K562 (cell line): ENCODE data around the gene HCCS. TPM values are rescaled to one million over a fixed set of nuclear protein-coding genes. Genes with fewer than 3 reads are reported as not detected.

Experiments
- ATAC-seq: fragments of 200-7000 bp; cut with Tn5 transposase; 3 replicates; pipeline ENCODE4 v1.9.1; 2020; ENCODE audit warnings: moderate library complexity
- BruUV-seq: library from RNA; stranded (reverse); fragments of 400-500 nt; replicated peaks from 2 replicates; lab custom pipeline; 2021; lab: Mats Ljungman, UMichigan
- CTCF ChIA-PET: fragments of 300-600 bp; formaldehyde crosslinking; extraction: SDS; loops from one replicate; lab custom pipeline; 2021; ENCODE audit warnings: low intra/inter-chr PET ratio; lab: Yijun Ruan, JAX
- POLR2A ChIA-PET: fragments of 300-600, 350-650 bp; sonication (Branson Sonifier 250); formaldehyde crosslinking; extraction: SDS; loops from one replicate; lab custom pipeline; 2021; ENCODE audit warnings: antibody characterized with exemption, inconsistent platforms; lab: Yijun Ruan, JAX
- DNase-seq, 4 experiments: peaks; one replicate each; pipeline versions ENCODE4 v3.0.0 to v3.0.0-alpha.2; 2011 to 2018; ENCODE audit warnings: low spot score in 3 of 4, mixed read lengths in 3 of 4; ENCODE audit errors: extremely low read depth in 1 of 4
- FAIRE-seq: peaks from 2 replicates; lab custom pipeline; 2011; peaks lifted over from hg19 to GRCh38; lab: Jason Lieb, UNC
- H2AFZ ChIP-seq: 2 replicates; pipeline ENCODE4 v1.6.0; 2011; ENCODE audit warnings: low read depth, low read length, control low read depth, inconsistent platforms
- H3K27ac ChIP-seq: fragments of 200-600 bp; 3 replicates; pipeline ENCODE4 v1.8.0; 2011; ENCODE audit warnings: low read depth, mild to moderate bottlenecking, control low read depth, inconsistent platforms, low read length, moderate library complexity, mixed read lengths; ENCODE audit errors: extremely low read depth
- H3K27me3 ChIP-seq, 2 experiments: fragments of 300-600 bp in 1 of 2; 2 replicates in 1 of 2; 3 replicates in 1 of 2; pipeline versions ENCODE4 v1.6.0 to v1.8.0; 2011; ENCODE audit warnings: inconsistent platforms in 2 of 2, low read length in 2 of 2, mild to moderate bottlenecking in 1 of 2, mixed read lengths in 1 of 2, moderate library complexity in 1 of 2; ENCODE audit not compliant: control insufficient read depth in 2 of 2, insufficient read depth in 2 of 2
- H3K36me3 ChIP-seq: fragments of 300-600 bp; 3 replicates; pipeline ENCODE4 v1.8.0; 2011; ENCODE audit warnings: mild to moderate bottlenecking, low read length, inconsistent platforms; ENCODE audit not compliant: control insufficient read depth, insufficient read depth
- H3K4me1 ChIP-seq, 2 experiments: fragments of 200-600 bp in 1 of 2; replicated peaks in 1 of 2; 2 replicates in 1 of 2; 3 replicates in 1 of 2; pipeline versions ENCODE4 v1.5.1 to v1.8.0; 2011; ENCODE audit warnings: inconsistent platforms in 2 of 2, low read length in 2 of 2, mild to moderate bottlenecking in 1 of 2, mixed read lengths in 1 of 2, moderate library complexity in 1 of 2; ENCODE audit not compliant: control insufficient read depth in 2 of 2, insufficient read depth in 2 of 2
- H3K4me2 ChIP-seq: 2 replicates; pipeline ENCODE4 v1.6.1; 2011; ENCODE audit warnings: low read length, control low read depth, inconsistent platforms, mixed read lengths; ENCODE audit not compliant: insufficient read depth
- H3K4me3 ChIP-seq: fragments of 200-600 bp; sonication (generic), shearing (Covaris generic); 2 replicates; pipeline ENCODE4 v1.5.1; 2016; ENCODE audit warnings: control low read depth, inconsistent platforms
- H3K79me2 ChIP-seq: fragments of 200-600 bp; 3 replicates; pipeline ENCODE4 v1.8.0; 2011; ENCODE audit warnings: low read length, inconsistent platforms; ENCODE audit not compliant: control insufficient read depth, insufficient read depth
- H3K9ac ChIP-seq, 2 experiments: 2 replicates each; pipeline versions ENCODE4 v1.6.0 to v1.6.1; 2011; ENCODE audit warnings: low read depth in 2 of 2, low read length in 2 of 2, control low read depth in 1 of 2, inconsistent platforms in 1 of 2, mild to moderate bottlenecking in 1 of 2, mixed read lengths in 1 of 2; ENCODE audit not compliant: insufficient read depth in 1 of 2
- H3K9me1 ChIP-seq: one replicate; pipeline ENCODE4 v1.6.0; 2011; ENCODE audit warnings: inconsistent platforms, mild to moderate bottlenecking, low read length, moderate library complexity; ENCODE audit not compliant: control insufficient read depth, insufficient read depth
- H3K9me3 ChIP-seq: replicated peaks from 2 replicates; pipeline ENCODE4 v1.5.1; 2011; ENCODE audit warnings: low read depth, low read length, inconsistent platforms; ENCODE audit not compliant: control insufficient read depth, insufficient read depth
- H4K20me1 ChIP-seq: replicated peaks from 2 replicates; pipeline ENCODE4 v1.6.1; 2011; ENCODE audit warnings: low read length, inconsistent platforms, mixed read lengths; ENCODE audit not compliant: control insufficient read depth, insufficient read depth
- DACH1 ChIP-seq: fragments of 450-650 bp; IDR thresholded peaks from 2 replicates; pipeline ENCODE4 v1.6.1; 2018; ENCODE audit not compliant: partially characterized antibody
- GABPA ChIP-seq: fragments of 200-800 bp; sonication (Bioruptor generic); conservative IDR thresholded peaks from 2 replicates; pipeline ENCODE4 v1.6.1; 2016; ENCODE audit warnings: low read depth, missing genetic modification characterization, missing compliant biosample characterization
- HDAC2 ChIP-seq: fragments of 450-650 bp; IDR thresholded peaks from 2 replicates; pipeline ENCODE4 v1.6.1; 2016; ENCODE audit warnings: mild to moderate bottlenecking
- HEY1 ChIP-seq: fragments of 250-450 bp; sonication (Bioruptor Pico); IDR thresholded peaks from 2 replicates; pipeline ENCODE4 v1.5.0; 2020; ENCODE audit warnings: mild to moderate bottlenecking, moderate library complexity, borderline replicate concordance
- NBN ChIP-seq: fragments of 450-650 bp; IDR thresholded peaks from 2 replicates; pipeline ENCODE4 v1.6.1; 2016; ENCODE audit warnings: low read depth, mild to moderate bottlenecking
- PHB2 ChIP-seq: fragments of 450-650 bp; IDR thresholded peaks from 2 replicates; pipeline ENCODE4 v1.6.1; 2017; ENCODE audit warnings: low read depth
- SNIP1 ChIP-seq: fragments of 450-650 bp; IDR thresholded peaks from 2 replicates; pipeline ENCODE4 v1.7.1; 2017; ENCODE audit warnings: low read depth, mild to moderate bottlenecking
- TRIM28 ChIP-seq: fragments of 450-650 bp; IDR thresholded peaks from 2 replicates; pipeline ENCODE4 v1.6.1; 2017
- ZNF707 ChIP-seq: fragments of 250-450 bp; sonication (Bioruptor Pico); conservative IDR thresholded peaks from 2 replicates; pipeline ENCODE4 v1.8.0; 2022; ENCODE audit warnings: inconsistent platforms, mild to moderate bottlenecking, moderate library complexity
- WGBS: fragments of 100-300 bp; shearing (Covaris generic); methylation state at CpG from one replicate; pipeline ENCODE4 v1.1.6; 2016; ENCODE audit warnings: low coverage, mixed read lengths; ENCODE audit not compliant: insufficient coverage; ENCODE audit errors: missing lambda C conversion rate; 5-methylcytosine and 5-hydroxymethylcytosine counted together
- in situ Hi-C: fragments of 300-500 bp; cut with MboI; formaldehyde crosslinking; loops from 4 replicates; pipeline ENCODE4 v1.15.0; 2018; ENCODE audit warnings: inconsistent platforms, mixed read lengths
- intact Hi-C: fragments of 100-400 bp; cut with micrococcal nuclease; formaldehyde crosslinking; loops from 2 replicates; pipeline ENCODE4 v1.14.2; 2022
- polyA plus RNA-seq, 8 experiments: library from polyadenylated mRNA; depleted of rRNA in 4 of 8; stranded (reverse) in 5 of 8; unstranded in 3 of 8; fragments of >200 nt; fragmentation: Nextera tagmentation in 2 of 8; fragmentation: Illumina TruSeq in 1 of 8; extraction: Ambion mirVana in 2 of 8; extraction: Trizol in 1 of 8; gene quantifications; 2 replicates each; pipeline versions ENCODE4 v1.2.1 to v1.2.3, GENCODE V29; 2011 to 2014; ENCODE audit warnings: inconsistent platforms in 1 of 8, missing spikeins in 1 of 8
- total RNA-seq, 7 experiments: library from RNA; depleted of rRNA in 6 of 7; stranded (reverse); fragments of >200 nt in 6 of 7; fragmentation: Illumina TruSeq in 2 of 7; extraction: Trizol in 2 of 7; gene quantifications; 2 replicates each; pipeline versions ENCODE4 v1.2.1 to v1.2.3, GENCODE V29; 2011 to 2021; ENCODE audit warnings: low replicate concordance in 1 of 7

The HCCS gene
- total and polyA plus RNA-seq, 9 of the 15 experiments (the other 6 are each of a cell fraction or from before 2014, with no cell fraction given) = 22.9 to 81.5 (median 66.9) TPM

- H4K20me1 ChIP-seq = no peaks in the 10 kb centered on the region
- CTCF ChIA-PET = no interaction called here
- no peaks in the 10 kb centered on the region for H3K36me3 ChIP-seq
- H3K9ac ChIP-seq = no peak overlapping the region
- in situ Hi-C loops (no loop called here), intact Hi-C loops (no loop called here)
- H3K9me3 ChIP-seq = no peaks in the 10 kb centered on the region
- no TSS peak for BruUV-seq
- no peak for TF ChIP-seq GABPA (tag)
- no peak for TF ChIP-seq SNIP1
- TF ChIP-seq DACH1 = no peak
- TF ChIP-seq TRIM28 = no peak
- no peak for TF ChIP-seq HDAC2
- no peak for TF ChIP-seq NBN
- TF ChIP-seq PHB2 = no peak
- no peak for TF ChIP-seq ZNF707
- TF ChIP-seq HEY1 (CRISPR knock-in tag) = no peak
- TF ChIP-seq, all 486 proteins: peak for 0
- Histone ChIP-seq H3K4me3 (no peak overlapping the region), H2AFZ (no peak overlapping the region), H3K79me2 (no peaks in the 10 kb centered on the region), H3K4me1 (no peaks in the 10 kb centered on the region), H3K4me2 (no peak overlapping the region), H3K27me3 (no peaks in the 10 kb centered on the region), H3K27ac (no peak overlapping the region), H3K9me1 (no peaks in the 10 kb centered on the region)
- WGBS = 13% methylated on average over 8 of the region's 8 CpGs
- ATAC-seq = no peak
- FAIRE-seq = no peak
- POLR2A ChIA-PET = no interaction called here
- no peak for DNase-seq
Observed at GRCh38 chrX:11064851-11065600, 46.1 kb upstream of the HCCS start.
